A673 (cell line): Measurements from ENCODE around the gene NINJ2. TPM values are rescaled to one million over a fixed set of nuclear protein-coding genes. Genes with fewer than 3 reads are reported as not detected.
"Not testable (repeated sequence)": the region's sequence is repeated elsewhere in the genome, so short reads cannot be mapped to it uniquely, and the experiment has no call there.

Experiments used
- BruUV-seq: library from RNA; stranded (reverse); fragments of 400-500 nt; replicated peaks from 2 replicates; lab custom pipeline; 2021; lab: Mats Ljungman, UMichigan
- CTCF ChIA-PET: fragments of 300-600 bp; sonication (Branson Sonifier 250); formaldehyde crosslinking; loops from one replicate; lab custom pipeline; 2022; ENCODE audit warnings: antibody characterized with exemption; lab: Charles Lee
- POLR2A ChIA-PET: fragments of 300-600 bp; sonication (Branson Sonifier 250); formaldehyde crosslinking; loops from one replicate; lab custom pipeline; 2022; ENCODE audit warnings: antibody characterized with exemption; ENCODE audit not compliant: low non-redundant PET; lab: Charles Lee
- DNase-seq: peaks from one replicate; pipeline ENCODE4 v3.0.0-alpha.2; 2015; ENCODE audit warnings: low spot score
- H3K27ac ChIP-seq: fragments of 200-600 bp; sonication (generic); 2 replicates; pipeline ENCODE4 v1.5.1; 2016; ENCODE audit warnings: mixed run types, low read depth, mild to moderate bottlenecking, mixed read lengths, antibody characterized with exemption, low read length; ENCODE audit not compliant: poor library complexity, severe bottlenecking
- H3K27me3 ChIP-seq: fragments of 200-600 bp; sonication (generic); replicated peaks from 2 replicates; pipeline ENCODE4 v1.6.1; 2017; ENCODE audit warnings: mixed run types, low read depth, mild to moderate bottlenecking, mixed read lengths, antibody characterized with exemption, low read length; ENCODE audit not compliant: insufficient read depth, poor library complexity
- H3K36me3 ChIP-seq: fragments of 200-600 bp; sonication (generic); 2 replicates; pipeline ENCODE4 v1.6.1; 2016; ENCODE audit warnings: mixed run types, mild to moderate bottlenecking, mixed read lengths, antibody characterized with exemption, low read length; ENCODE audit not compliant: insufficient read depth, poor library complexity, severe bottlenecking
- H3K4me1 ChIP-seq: fragments of 200-600 bp; sonication (generic); 2 replicates; pipeline ENCODE4 v1.6.1; 2017; ENCODE audit warnings: mixed run types, mild to moderate bottlenecking, mixed read lengths, antibody characterized with exemption, low read length; ENCODE audit not compliant: insufficient read depth, poor library complexity, severe bottlenecking
- H3K4me3 ChIP-seq: fragments of 200-600 bp; sonication (generic); 2 replicates; pipeline ENCODE4 v1.5.1; 2016; ENCODE audit warnings: low read depth, mixed run types, mild to moderate bottlenecking, mixed read lengths, low read length; ENCODE audit not compliant: poor library complexity, severe bottlenecking
- H3K9me3 ChIP-seq: fragments of 200-600 bp; sonication (generic); 2 replicates; pipeline ENCODE4 v1.6.1; 2016; ENCODE audit warnings: mixed run types, low read depth, mild to moderate bottlenecking, mixed read lengths, antibody characterized with exemption, low read length; ENCODE audit not compliant: poor library complexity, severe bottlenecking
- EZH2 ChIP-seq: fragments of 200-600 bp; sonication (generic); IDR thresholded peaks from 2 replicates; pipeline ENCODE4 v1.6.1; 2017; ENCODE audit warnings: borderline replicate concordance, low read depth, mild to moderate bottlenecking, mixed read lengths, antibody characterized with exemption, low read length; ENCODE audit not compliant: poor library complexity, severe bottlenecking
- intact Hi-C: fragments of 100-400 bp; cut with micrococcal nuclease; formaldehyde crosslinking; loops from one replicate; pipeline ENCODE4 v1.10.0; 2022; ENCODE audit not compliant: unreplicated experiment
- total RNA-seq: library from RNA; stranded (reverse); gene quantifications from 2 replicates; pipeline ENCODE4 v1.2.3, GENCODE V29; 2021
- TF ChIP-seq, protein P1 (sequence below): fragments of 300-800, 200-600 bp; sonication (generic); conservative IDR thresholded peaks from 2 replicates; pipeline ENCODE4 v1.5.1; 2017; ENCODE audit warnings: low read depth, mild to moderate bottlenecking, antibody characterized with exemption, low read length, moderate library complexity, mixed read lengths

Gene NINJ2
- total RNA-seq, 1 experiment from 2014 or later, result not detected

DNA sequence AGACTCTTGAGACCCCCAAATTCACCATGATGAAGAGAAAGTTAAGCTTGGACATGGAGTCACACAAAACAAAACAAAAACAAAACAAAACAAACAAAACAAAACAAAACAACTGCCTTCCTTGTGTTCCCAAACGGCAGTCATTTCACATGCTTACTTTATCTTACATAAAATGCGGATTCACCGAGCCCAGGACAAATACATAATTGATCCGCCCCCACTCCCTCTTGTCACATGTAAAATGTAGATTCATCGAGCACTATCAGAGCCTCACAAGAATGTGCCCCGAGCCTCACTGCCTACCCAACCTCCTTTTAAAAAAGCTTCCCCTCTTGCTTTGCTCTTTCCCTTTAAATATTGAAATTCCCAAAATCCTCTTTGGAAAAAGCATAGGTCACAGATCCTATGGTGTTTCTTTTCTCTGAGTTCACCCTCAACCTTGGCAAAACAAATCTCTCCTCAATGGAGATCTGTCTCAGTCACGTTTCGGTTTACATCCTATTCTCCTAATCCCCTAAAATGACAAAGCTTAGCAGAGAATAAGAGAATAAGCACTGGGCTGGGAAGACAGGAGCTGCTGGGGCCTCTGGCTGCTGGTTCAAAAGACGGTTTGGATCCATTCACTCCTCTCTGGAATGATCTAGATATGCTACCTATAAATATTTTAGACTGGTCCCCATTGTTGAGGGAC lies 83.7 kb downstream of the NINJ2 start:
- POLR2A ChIA-PET, result interaction anchor here (0.7 kb wide), 1 partner anchor 28 kb away, joined by 4 read pairs; no protein-coding TSS in a partner anchor
- Histone ChIP-seq H3K9me3 (peaks cover under 1% of the 10 kb centered on the region), H3K4me3 (no peak overlapping the region), H3K36me3 (no peaks in the 10 kb centered on the region), H3K27ac (no peak overlapping the region), H3K4me1 (peaks cover 17% of the 10 kb centered on the region), H3K27me3 (no peaks in the 10 kb centered on the region)
- no TSS peak for BruUV-seq
- intact Hi-C loops, result no loop called here
- no peak for DNase-seq
- TF ChIP-seq, protein P1, sequence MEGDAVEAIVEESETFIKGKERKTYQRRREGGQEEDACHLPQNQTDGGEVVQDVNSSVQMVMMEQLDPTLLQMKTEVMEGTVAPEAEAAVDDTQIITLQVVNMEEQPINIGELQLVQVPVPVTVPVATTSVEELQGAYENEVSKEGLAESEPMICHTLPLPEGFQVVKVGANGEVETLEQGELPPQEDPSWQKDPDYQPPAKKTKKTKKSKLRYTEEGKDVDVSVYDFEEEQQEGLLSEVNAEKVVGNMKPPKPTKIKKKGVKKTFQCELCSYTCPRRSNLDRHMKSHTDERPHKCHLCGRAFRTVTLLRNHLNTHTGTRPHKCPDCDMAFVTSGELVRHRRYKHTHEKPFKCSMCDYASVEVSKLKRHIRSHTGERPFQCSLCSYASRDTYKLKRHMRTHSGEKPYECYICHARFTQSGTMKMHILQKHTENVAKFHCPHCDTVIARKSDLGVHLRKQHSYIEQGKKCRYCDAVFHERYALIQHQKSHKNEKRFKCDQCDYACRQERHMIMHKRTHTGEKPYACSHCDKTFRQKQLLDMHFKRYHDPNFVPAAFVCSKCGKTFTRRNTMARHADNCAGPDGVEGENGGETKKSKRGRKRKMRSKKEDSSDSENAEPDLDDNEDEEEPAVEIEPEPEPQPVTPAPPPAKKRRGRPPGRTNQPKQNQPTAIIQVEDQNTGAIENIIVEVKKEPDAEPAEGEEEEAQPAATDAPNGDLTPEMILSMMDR, result no peak
- no peak for TF ChIP-seq EZH2
- CTCF ChIA-PET, result interaction anchor here (0.6 kb wide), 3 partner anchors 14 to 1007 kb away, joined by 3 to 4 read pairs (median 4); no protein-coding TSS in a partner anchor

DNA sequence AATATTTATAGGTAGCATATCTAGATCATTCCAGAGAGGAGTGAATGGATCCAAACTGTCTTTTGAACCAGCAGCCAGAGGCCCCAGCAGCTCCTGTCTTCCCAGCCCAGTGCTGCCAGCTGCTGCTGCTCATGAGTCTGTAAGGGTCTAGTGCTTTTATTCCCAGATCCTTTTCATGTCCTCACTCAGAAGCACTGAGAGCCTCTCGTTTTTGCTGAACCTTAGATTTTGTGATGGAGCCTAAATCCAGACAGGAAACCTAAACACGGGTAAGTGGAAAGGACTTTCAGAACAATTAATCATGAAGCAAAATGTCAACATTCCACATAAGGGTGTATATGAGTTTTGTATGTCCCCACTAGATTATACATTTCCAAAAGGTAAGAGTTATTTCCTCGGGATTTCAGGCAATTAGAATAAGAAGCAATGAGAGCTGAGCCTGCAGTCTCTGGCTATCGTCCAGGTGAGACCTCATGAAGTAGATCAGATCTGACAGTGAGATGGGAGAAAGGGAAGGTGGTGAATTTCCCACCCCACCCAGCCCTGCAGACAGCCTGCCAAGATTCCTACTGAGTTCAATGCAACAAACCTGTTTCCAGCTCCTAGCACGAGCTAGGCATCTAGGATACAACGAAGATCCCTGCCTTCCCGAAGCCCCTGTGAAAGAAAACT lies 84.4 kb downstream of the NINJ2 start:
- Histone ChIP-seq H3K27ac (no peak overlapping the region), H3K9me3 (peaks cover 3% of the 10 kb centered on the region), H3K27me3 (no peaks in the 10 kb centered on the region), H3K36me3 (no peaks in the 10 kb centered on the region), H3K4me3 (no peak overlapping the region), H3K4me1 (peaks cover 17% of the 10 kb centered on the region)
- TF ChIP-seq EZH2, result no peak
- TF ChIP-seq, protein P1, result no peak
- CTCF ChIA-PET, result interaction anchor here (0.6 kb wide), 2 partner anchors 539 to 1007 kb away, joined by 3 to 4 read pairs; no protein-coding TSS in a partner anchor
- no peak for DNase-seq
- intact Hi-C loops, result no loop called here
- BruUV-seq, result no TSS peak
- POLR2A ChIA-PET, result interaction anchor here (0.5 to 0.7 kb wide), 2 partner anchors 29 to 150 kb away, joined by 4 read pairs; no protein-coding TSS in a partner anchor

DNA sequence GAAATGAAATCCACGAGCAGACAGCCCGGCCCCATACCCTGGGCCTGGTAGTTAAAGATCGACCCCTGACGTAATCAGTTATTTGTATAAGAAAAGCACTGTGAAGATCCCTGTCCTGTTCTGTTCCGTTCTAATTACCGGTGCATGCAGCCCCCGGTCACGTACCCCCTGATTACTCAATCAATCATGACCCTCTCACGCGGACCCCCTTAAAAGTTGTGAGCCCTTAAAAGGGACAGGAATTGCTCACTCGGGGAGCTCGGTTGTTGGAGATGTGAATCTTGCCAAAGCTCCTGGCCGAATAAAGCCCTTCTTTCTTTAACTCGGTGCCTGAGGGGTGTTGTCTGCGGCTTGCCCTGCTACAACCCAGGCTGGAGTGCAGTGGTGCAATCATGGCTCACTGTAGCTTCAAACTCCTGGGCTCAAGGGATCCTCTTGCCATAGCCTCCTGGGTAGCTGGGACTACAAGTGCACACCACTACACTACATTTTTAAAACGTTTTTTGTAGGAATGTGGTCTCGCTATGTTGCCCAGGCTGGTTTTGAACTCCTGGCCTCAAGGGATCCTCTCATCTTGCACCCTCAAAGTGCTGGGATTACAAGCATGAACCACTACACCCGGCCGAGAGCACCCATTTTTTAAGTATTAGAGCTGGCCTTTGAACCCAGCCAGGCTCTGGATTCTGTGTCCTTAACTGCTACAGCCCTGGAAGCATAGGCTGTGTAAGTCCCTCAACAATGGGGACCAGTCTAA lies 85.1 kb downstream of the NINJ2 start:
- H3K9me3 ChIP-seq, BruUV-seq, H3K36me3 ChIP-seq, H3K4me3 ChIP-seq, CTCF ChIA-PET, H3K27ac ChIP-seq, H3K27me3 ChIP-seq, DNase-seq: not testable (repeated sequence)
- POLR2A ChIA-PET, result interaction anchor here (0.5 kb wide), 1 partner anchor 151 kb away, joined by 4 read pairs; no protein-coding TSS in a partner anchor
- peaks cover 17% of the 10 kb centered on the region for H3K4me1 ChIP-seq
- intact Hi-C loops, result loop anchor here (2.0 kb wide), 1 partner anchor 173 kb away; no protein-coding TSS in a partner anchor
